Liver (tissue), 2 donors: ENCODE measurements around the gene GNG13.

Experiments used
- MAX ChIP-seq: IDR thresholded peaks from 2 replicates; pipeline ENCODE4 v1.6.1; 2016; ENCODE audit warnings: antibody characterized with exemption
- REST ChIP-seq: IDR thresholded peaks from 2 replicates; pipeline ENCODE4 v1.6.1; 2016; ENCODE audit warnings: antibody characterized with exemption, mild to moderate bottlenecking
- ZBTB33 ChIP-seq: IDR thresholded peaks from 2 replicates; pipeline ENCODE4 v1.6.1; 2016; ENCODE audit warnings: antibody characterized with exemption
- TF ChIP-seq, protein P1 (sequence below): fragments of 150-350 bp; IDR thresholded peaks from 2 replicates; pipeline ENCODE4 v1.5.1; 2017; ENCODE audit warnings: improper control_type of control experiment, low read depth, low read length; ENCODE audit not compliant: missing input control
- donor health status: healthy.

GRCh38 chr16:797120-797420 lies 3.5 kb downstream of the GNG13 start:
- no peak for TF ChIP-seq ZBTB33
- no peak for TF ChIP-seq REST
- TF ChIP-seq, protein P1, sequence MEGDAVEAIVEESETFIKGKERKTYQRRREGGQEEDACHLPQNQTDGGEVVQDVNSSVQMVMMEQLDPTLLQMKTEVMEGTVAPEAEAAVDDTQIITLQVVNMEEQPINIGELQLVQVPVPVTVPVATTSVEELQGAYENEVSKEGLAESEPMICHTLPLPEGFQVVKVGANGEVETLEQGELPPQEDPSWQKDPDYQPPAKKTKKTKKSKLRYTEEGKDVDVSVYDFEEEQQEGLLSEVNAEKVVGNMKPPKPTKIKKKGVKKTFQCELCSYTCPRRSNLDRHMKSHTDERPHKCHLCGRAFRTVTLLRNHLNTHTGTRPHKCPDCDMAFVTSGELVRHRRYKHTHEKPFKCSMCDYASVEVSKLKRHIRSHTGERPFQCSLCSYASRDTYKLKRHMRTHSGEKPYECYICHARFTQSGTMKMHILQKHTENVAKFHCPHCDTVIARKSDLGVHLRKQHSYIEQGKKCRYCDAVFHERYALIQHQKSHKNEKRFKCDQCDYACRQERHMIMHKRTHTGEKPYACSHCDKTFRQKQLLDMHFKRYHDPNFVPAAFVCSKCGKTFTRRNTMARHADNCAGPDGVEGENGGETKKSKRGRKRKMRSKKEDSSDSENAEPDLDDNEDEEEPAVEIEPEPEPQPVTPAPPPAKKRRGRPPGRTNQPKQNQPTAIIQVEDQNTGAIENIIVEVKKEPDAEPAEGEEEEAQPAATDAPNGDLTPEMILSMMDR, result no peak
- TF ChIP-seq MAX, result no peak
